Neural progenitor cell (in vitro differentiated cells): ENCODE results near the gene NUBP2.

ENCODE experiments used
- EZH2phosphoT487 ChIP-seq: fragments of 200-600 bp; sonication (generic); IDR thresholded peaks from 2 replicates; pipeline ENCODE4 v1.6.1; 2017; ENCODE audit warnings: antibody characterized with exemption
- TF ChIP-seq, protein P1 (sequence below): fragments of 200-600 bp; sonication (generic); IDR thresholded peaks from 2 replicates; pipeline ENCODE4 v1.5.1; 2017; ENCODE audit warnings: antibody characterized with exemption, mild to moderate bottlenecking

DNA sequence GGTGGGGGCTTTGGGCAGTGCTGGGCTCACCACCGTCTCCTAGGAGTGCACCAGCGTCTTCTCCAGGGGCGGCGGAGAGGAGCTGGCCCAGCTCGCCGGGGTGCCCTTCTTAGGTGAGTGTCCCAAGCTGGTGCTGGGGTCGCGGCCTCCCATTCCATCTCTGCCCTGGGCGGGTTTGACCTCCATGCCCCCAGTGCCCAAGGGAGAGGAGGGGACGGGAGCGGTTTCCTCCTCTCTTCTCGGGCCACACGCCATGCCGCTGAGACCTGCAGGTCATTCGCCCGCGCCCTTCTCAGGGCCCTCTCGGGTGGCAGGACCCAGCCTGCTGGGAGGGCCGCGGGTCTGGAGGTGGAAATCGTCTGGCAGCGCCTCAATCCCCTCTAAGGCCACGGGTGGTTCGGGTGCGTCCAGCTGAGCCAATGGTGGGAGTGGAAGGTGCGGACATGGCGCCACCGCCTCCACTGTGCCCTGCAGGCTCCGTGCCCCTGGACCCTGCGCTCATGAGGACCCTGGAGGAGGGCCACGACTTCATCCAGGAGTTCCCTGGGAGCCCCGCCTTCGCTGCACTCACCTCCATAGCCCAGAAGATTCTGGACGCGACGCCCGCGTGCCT, 5.4 kb downstream of the NUBP2 start:
- TF ChIP-seq, protein P1, sequence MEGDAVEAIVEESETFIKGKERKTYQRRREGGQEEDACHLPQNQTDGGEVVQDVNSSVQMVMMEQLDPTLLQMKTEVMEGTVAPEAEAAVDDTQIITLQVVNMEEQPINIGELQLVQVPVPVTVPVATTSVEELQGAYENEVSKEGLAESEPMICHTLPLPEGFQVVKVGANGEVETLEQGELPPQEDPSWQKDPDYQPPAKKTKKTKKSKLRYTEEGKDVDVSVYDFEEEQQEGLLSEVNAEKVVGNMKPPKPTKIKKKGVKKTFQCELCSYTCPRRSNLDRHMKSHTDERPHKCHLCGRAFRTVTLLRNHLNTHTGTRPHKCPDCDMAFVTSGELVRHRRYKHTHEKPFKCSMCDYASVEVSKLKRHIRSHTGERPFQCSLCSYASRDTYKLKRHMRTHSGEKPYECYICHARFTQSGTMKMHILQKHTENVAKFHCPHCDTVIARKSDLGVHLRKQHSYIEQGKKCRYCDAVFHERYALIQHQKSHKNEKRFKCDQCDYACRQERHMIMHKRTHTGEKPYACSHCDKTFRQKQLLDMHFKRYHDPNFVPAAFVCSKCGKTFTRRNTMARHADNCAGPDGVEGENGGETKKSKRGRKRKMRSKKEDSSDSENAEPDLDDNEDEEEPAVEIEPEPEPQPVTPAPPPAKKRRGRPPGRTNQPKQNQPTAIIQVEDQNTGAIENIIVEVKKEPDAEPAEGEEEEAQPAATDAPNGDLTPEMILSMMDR = no peak
- no peak for TF ChIP-seq EZH2phosphoT487
